CD4-positive, alpha-beta T cell (primary cell): ENCODE data around the gene CETN2. TPM values are rescaled to one million over a fixed set of nuclear protein-coding genes. Genes with fewer than 3 reads are reported as not detected.

Source experiments
- ATAC-seq: fragments of 200-7000 bp; cut with Tn5 transposase; one replicate; pipeline ENCODE4 v1.10.0; 2022; ENCODE audit warnings: mild to moderate bottlenecking; ENCODE audit not compliant: poor library complexity
- CTCF ChIA-PET: fragments of 350-600 bp; sonication (Branson Sonifier 250); formaldehyde crosslinking; loops from one replicate; lab custom pipeline; 2021; ENCODE audit warnings: antibody characterized with exemption, inconsistent platforms; lab: Charles Lee
- POLR2A ChIA-PET: fragments of 350-600 bp; sonication (Branson Sonifier 250); formaldehyde crosslinking; loops from one replicate; lab custom pipeline; 2021; ENCODE audit warnings: antibody characterized with exemption, inconsistent platforms; lab: Charles Lee
- DNase-seq, 14 experiments: peaks; one replicate each; pipeline ENCODE4 v3.0.0-alpha.2; 2013 to 2020; ENCODE audit warnings: mixed read lengths in 2 of 14
- H3K27ac ChIP-seq, 2 donors: one replicate each; pipeline versions ENCODE4 v1.5.1 to v1.7.0; 2013; ENCODE audit warnings: low read length in 2 of 2, low read depth in 1 of 2, mild to moderate bottlenecking in 1 of 2
- H3K27me3 ChIP-seq, 2 experiments: 1 replicate in 1 of 2; 2 replicates in 1 of 2; pipeline versions ENCODE4 v1.6.1 to v1.7.0; 2013; ENCODE audit warnings: low read length in 2 of 2, control low read depth in 1 of 2, mild to moderate bottlenecking in 1 of 2, moderate library complexity in 1 of 2; ENCODE audit not compliant: insufficient read depth in 2 of 2, control insufficient read depth in 1 of 2
- H3K36me3 ChIP-seq: one replicate; pipeline ENCODE4 v1.6.1; 2013; ENCODE audit warnings: low read length, control low read depth; ENCODE audit not compliant: insufficient read depth
- H3K4me1 ChIP-seq: one replicate; pipeline ENCODE4 v1.6.1; 2013; ENCODE audit warnings: low read length, control low read depth; ENCODE audit not compliant: insufficient read depth
- H3K4me3 ChIP-seq: one replicate; pipeline ENCODE4 v1.5.1; 2013; ENCODE audit warnings: mild to moderate bottlenecking, low read length, moderate library complexity
- H3K9me3 ChIP-seq, 2 experiments: 1 replicate in 1 of 2; 2 replicates in 1 of 2; pipeline versions ENCODE4 v1.6.1 to v1.7.0; 2013; ENCODE audit warnings: low read length in 2 of 2, mild to moderate bottlenecking in 2 of 2, control low read depth in 1 of 2, moderate library complexity in 1 of 2; ENCODE audit not compliant: control insufficient read depth in 1 of 2, insufficient read depth in 1 of 2
- H3K27ac Mint-ChIP-seq: one replicate; pipeline ENCODE4 v1.8.0; 2020; ENCODE audit warnings: mixed read lengths
- H3K27me3 Mint-ChIP-seq: one replicate; pipeline ENCODE4 v1.8.0; 2021; ENCODE audit warnings: mixed read lengths
- H3K36me3 Mint-ChIP-seq: one replicate; pipeline ENCODE4 v1.8.0; 2021; ENCODE audit warnings: low read depth, mixed read lengths
- H3K4me1 Mint-ChIP-seq: one replicate; pipeline ENCODE4 v1.8.0; 2021; ENCODE audit warnings: low read depth, mixed read lengths
- H3K4me3 Mint-ChIP-seq: one replicate; pipeline ENCODE4 v1.8.0; 2020; ENCODE audit warnings: mild to moderate bottlenecking, mixed read lengths
- H3K9me3 Mint-ChIP-seq: one replicate; pipeline ENCODE4 v1.8.0; 2020; ENCODE audit warnings: mixed read lengths
- intact Hi-C, 2 experiments: fragments of 100-400 bp; cut with DNase I in 1 of 2; cut with micrococcal nuclease in 1 of 2; formaldehyde crosslinking; loops; one replicate each; pipeline versions ENCODE4 v1.15.1 to v1.9.0; 2023 to 2025; cut with DNase I, micrococcal nuclease
- total RNA-seq, 174 experiments: library from RNA in 2 of 174; stranded (reverse) in 2 of 174; gene quantifications; one replicate each; pipeline ENCODE4 v1.2.3 and lab custom pipeline; 2021 to 2026
- TF ChIP-seq, protein P1 (sequence below): fragments of 200-600 bp; IDR thresholded peaks from one replicate; pipeline ENCODE4 v1.8.0; 2022; ENCODE audit warnings: antibody characterized with exemption, mild to moderate bottlenecking

The CETN2 gene
- total RNA-seq, 2 experiments from 2014 or later: 4.0 to 5.1 TPM

GRCh38 chrX:152853986-152854385, 23.4 kb upstream of the CETN2 start:
- ATAC-seq: no peak
- intact Hi-C loops: no loop called here
- no peak overlapping the region for H3K4me3 Mint-ChIP-seq
- H3K27ac ChIP-seq: no peak overlapping the region
- ChIA-PET CTCF (no interaction called here), POLR2A (no interaction called here)
- no peaks in the 10 kb centered on the region for H3K4me1 Mint-ChIP-seq
- H3K4me1 ChIP-seq: no peaks in the 10 kb centered on the region
- H3K27me3 Mint-ChIP-seq: no peaks in the 10 kb centered on the region
- H3K36me3 ChIP-seq: peaks cover 19% of the 10 kb centered on the region
- H3K4me3 ChIP-seq: no peak overlapping the region
- H3K27me3 ChIP-seq: no peaks in the 10 kb centered on the region
- no peaks in the 10 kb centered on the region for H3K9me3 Mint-ChIP-seq
- no peak overlapping the region for H3K27ac Mint-ChIP-seq
- peaks cover 58% of the 10 kb centered on the region for H3K36me3 Mint-ChIP-seq
- no peak for DNase-seq
- no peaks in the 10 kb centered on the region for H3K9me3 ChIP-seq
- TF ChIP-seq, protein P1, sequence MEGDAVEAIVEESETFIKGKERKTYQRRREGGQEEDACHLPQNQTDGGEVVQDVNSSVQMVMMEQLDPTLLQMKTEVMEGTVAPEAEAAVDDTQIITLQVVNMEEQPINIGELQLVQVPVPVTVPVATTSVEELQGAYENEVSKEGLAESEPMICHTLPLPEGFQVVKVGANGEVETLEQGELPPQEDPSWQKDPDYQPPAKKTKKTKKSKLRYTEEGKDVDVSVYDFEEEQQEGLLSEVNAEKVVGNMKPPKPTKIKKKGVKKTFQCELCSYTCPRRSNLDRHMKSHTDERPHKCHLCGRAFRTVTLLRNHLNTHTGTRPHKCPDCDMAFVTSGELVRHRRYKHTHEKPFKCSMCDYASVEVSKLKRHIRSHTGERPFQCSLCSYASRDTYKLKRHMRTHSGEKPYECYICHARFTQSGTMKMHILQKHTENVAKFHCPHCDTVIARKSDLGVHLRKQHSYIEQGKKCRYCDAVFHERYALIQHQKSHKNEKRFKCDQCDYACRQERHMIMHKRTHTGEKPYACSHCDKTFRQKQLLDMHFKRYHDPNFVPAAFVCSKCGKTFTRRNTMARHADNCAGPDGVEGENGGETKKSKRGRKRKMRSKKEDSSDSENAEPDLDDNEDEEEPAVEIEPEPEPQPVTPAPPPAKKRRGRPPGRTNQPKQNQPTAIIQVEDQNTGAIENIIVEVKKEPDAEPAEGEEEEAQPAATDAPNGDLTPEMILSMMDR: no peak

GRCh38 chrX:152850465-152850864, 19.9 kb upstream of the CETN2 start:
- Mint-ChIP-seq H3K4me1 (no peaks in the 10 kb centered on the region), H3K27ac (no peak overlapping the region), H3K4me3 (no peak overlapping the region), H3K27me3 (no peaks in the 10 kb centered on the region), H3K36me3 (peaks cover 61% of the 10 kb centered on the region), H3K9me3 (no peaks in the 10 kb centered on the region)
- TF ChIP-seq, protein P1: no peak
- ChIA-PET CTCF (no interaction called here), POLR2A (interaction anchor here (0.9 kb wide), 1 partner anchor 182 kb away, joined by 3 read pairs; no protein-coding TSS in a partner anchor)
- Histone ChIP-seq H3K27ac (no peak overlapping the region), H3K36me3 (peaks cover 16% of the 10 kb centered on the region), H3K4me3 (no peak overlapping the region), H3K27me3 (no peaks in the 10 kb centered on the region), H3K4me1 (no peaks in the 10 kb centered on the region), H3K9me3 (no peaks in the 10 kb centered on the region)
- ATAC-seq (no peak), DNase-seq (no peak)
- intact Hi-C loops: no loop called here

DNA sequence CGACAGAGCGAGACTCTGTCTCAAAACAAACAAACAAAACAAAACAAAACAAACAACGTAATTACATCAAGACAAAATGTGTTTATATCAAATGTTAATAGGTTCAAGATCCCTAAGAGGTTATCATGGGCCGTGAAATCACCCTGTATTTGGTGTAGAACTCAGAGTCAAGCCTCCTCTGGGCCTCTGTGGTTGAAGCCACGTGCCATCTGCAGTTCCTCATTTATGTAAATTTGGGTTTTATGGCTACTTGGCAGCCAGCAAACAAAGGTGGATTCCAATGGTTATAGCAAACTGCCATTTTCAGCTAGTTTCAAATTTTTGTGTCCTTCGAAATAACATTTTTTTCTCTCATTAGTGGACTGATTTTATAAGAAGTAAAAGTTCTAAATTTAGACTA, 16.7 kb upstream of the CETN2 start:
- H3K4me1 ChIP-seq: no peaks in the 10 kb centered on the region
- Mint-ChIP-seq H3K4me3 (no peak overlapping the region), H3K36me3 (peaks cover 37% of the 10 kb centered on the region), H3K27me3 (no peaks in the 10 kb centered on the region), H3K4me1 (no peaks in the 10 kb centered on the region), H3K9me3 (no peaks in the 10 kb centered on the region), H3K27ac (no peak overlapping the region)
- no peaks in the 10 kb centered on the region for H3K9me3 ChIP-seq
- no peaks in the 10 kb centered on the region for H3K27me3 ChIP-seq
- intact Hi-C loops: no loop called here
- H3K4me3 ChIP-seq: no peak overlapping the region
- ChIA-PET POLR2A (no interaction called here), CTCF (no interaction called here)
- DNase-seq: no peak
- TF ChIP-seq, protein P1: no peak
- no peak overlapping the region for H3K27ac ChIP-seq
- peaks cover 11% of the 10 kb centered on the region for H3K36me3 ChIP-seq
- no peak for ATAC-seq
